Muscle of leg (tissue), 11 donors: ENCODE results near the gene MGAM2. TPM values are rescaled to one million over a fixed set of nuclear protein-coding genes. Genes with fewer than 3 reads are reported as not detected.

Experiments used
- DNase-seq: peaks from one replicate; pipeline ENCODE4 v3.0.0; 2013
- H3K27ac ChIP-seq: one replicate; pipeline ENCODE4 v1.5.1; 2013; ENCODE audit warnings: mild to moderate bottlenecking, low read length, control low read depth
- H3K27me3 ChIP-seq: one replicate; pipeline ENCODE4 v1.6.1; 2013; ENCODE audit warnings: low read length; ENCODE audit not compliant: control insufficient read depth, insufficient read depth
- H3K36me3 ChIP-seq: one replicate; pipeline ENCODE4 v1.6.1; 2013; ENCODE audit warnings: low read length; ENCODE audit not compliant: control insufficient read depth, insufficient read depth
- H3K4me1 ChIP-seq: one replicate; pipeline ENCODE4 v1.6.1; 2013; ENCODE audit warnings: low read length; ENCODE audit not compliant: control insufficient read depth, insufficient read depth
- H3K4me3 ChIP-seq: one replicate; pipeline ENCODE4 v1.5.1; 2013; ENCODE audit warnings: low read length, control low read depth
- H3K9me3 ChIP-seq: replicated peaks from 2 replicates; pipeline ENCODE4 v1.6.1; 2013; ENCODE audit warnings: low read depth, low read length; ENCODE audit not compliant: control insufficient read depth
- WGBS: methylation state at CpG from one replicate; pipeline ENCODE4 v1.1.5; 2013; ENCODE audit warnings: missing lambda C conversion rate; ENCODE audit not compliant: insufficient coverage; 5-methylcytosine and 5-hydroxymethylcytosine counted together
- polyA plus RNA-seq, 8 donors: library from polyadenylated mRNA; unstranded; fragments of 120-200 nt; gene quantifications; one replicate each; pipeline versions ENCODE4 v1.2.1 to v1.2.3, GENCODE V29; 2013; ENCODE audit warnings: inconsistent platforms in 1 of 8, low replicate concordance in 1 of 8; ENCODE audit not compliant: insufficient read length in 8 of 8, insufficient read depth in 1 of 8
- total RNA-seq: library from RNA; stranded (reverse); fragments of 120-200 nt; gene quantifications from one replicate; pipeline ENCODE4 v1.2.4, GENCODE V29; 2013

Gene MGAM2
- total and polyA plus RNA-seq, 9 donors, result under 0.01 to 2.1 (median 0.06) TPM; not detected in 1

GRCh38 chr7:142188846-142189245 lies 77.3 kb downstream of the MGAM2 start:
- Histone ChIP-seq H3K27ac (no peak overlapping the region), H3K9me3 (no peaks in the 10 kb centered on the region), H3K4me1 (no peaks in the 10 kb centered on the region), H3K36me3 (no peaks in the 10 kb centered on the region), H3K27me3 (no peaks in the 10 kb centered on the region), H3K4me3 (no peak overlapping the region)
- no peak for DNase-seq

GRCh38 chr7:142194201-142194600 lies 82.7 kb downstream of the MGAM2 start:
- Histone ChIP-seq H3K9me3 (no peaks in the 10 kb centered on the region), H3K36me3 (no peaks in the 10 kb centered on the region), H3K27me3 (no peaks in the 10 kb centered on the region), H3K27ac (no peak overlapping the region), H3K4me3 (no peak overlapping the region), H3K4me1 (no peaks in the 10 kb centered on the region)
- WGBS, result 40% methylated on average over 1 of the region's 4 CpGs
- no peak for DNase-seq

GRCh38 chr7:142196066-142196840 lies 84.7 kb downstream of the MGAM2 start:
- H3K4me1 ChIP-seq, result no peaks in the 10 kb centered on the region
- no peak overlapping the region for H3K4me3 ChIP-seq
- no peaks in the 10 kb centered on the region for H3K27me3 ChIP-seq
- no peak overlapping the region for H3K27ac ChIP-seq
- no peak for DNase-seq
- H3K9me3 ChIP-seq, result no peaks in the 10 kb centered on the region
- 20% methylated on average over 1 of the region's 9 CpGs for WGBS
- no peaks in the 10 kb centered on the region for H3K36me3 ChIP-seq

- Histone ChIP-seq H3K27me3 (no peaks in the 10 kb centered on the region), H3K27ac (no peak overlapping the region), H3K4me3 (no peak overlapping the region), H3K9me3 (no peaks in the 10 kb centered on the region), H3K36me3 (no peaks in the 10 kb centered on the region), H3K4me1 (no peaks in the 10 kb centered on the region)
- no CpG with 5 or more reads among the region's 1 CpG for WGBS
- DNase-seq, result no peak
Measured at GRCh38 chr7:142200206-142200605, 88.7 kb downstream of the MGAM2 start.

GRCh38 chr7:142228537-142229104 lies 117.1 kb downstream of the MGAM2 start:
- H3K27ac ChIP-seq, result no peak overlapping the region
- H3K4me1 ChIP-seq, result no peaks in the 10 kb centered on the region
- peaks cover 4% of the 10 kb centered on the region for H3K9me3 ChIP-seq
- no CpG with 5 or more reads among the region's 1 CpG for WGBS
- no peaks in the 10 kb centered on the region for H3K27me3 ChIP-seq
- H3K4me3 ChIP-seq, result no peak overlapping the region
- H3K36me3 ChIP-seq, result no peaks in the 10 kb centered on the region
- no peak for DNase-seq

- Histone ChIP-seq H3K36me3 (no peaks in the 10 kb centered on the region), H3K4me1 (no peaks in the 10 kb centered on the region), H3K4me3 (no peak overlapping the region), H3K9me3 (peaks cover 2% of the 10 kb centered on the region), H3K27ac (no peak overlapping the region), H3K27me3 (no peaks in the 10 kb centered on the region)
- 15% methylated on average over 5 of the region's 7 CpGs for WGBS
- no peak for DNase-seq
Measured at GRCh38 chr7:142231716-142232115, 120.2 kb downstream of the MGAM2 start.

GRCh38 chr7:142240546-142240945 lies 129.0 kb downstream of the MGAM2 start:
- Histone ChIP-seq H3K4me1 (no peaks in the 10 kb centered on the region), H3K4me3 (no peak overlapping the region), H3K27ac (no peak overlapping the region), H3K9me3 (peaks cover 7% of the 10 kb centered on the region), H3K36me3 (no peaks in the 10 kb centered on the region), H3K27me3 (no peaks in the 10 kb centered on the region)
- DNase-seq, result no peak
- no CpG with 5 or more reads among the region's 4 CpGs for WGBS

- Histone ChIP-seq H3K4me1 (no peaks in the 10 kb centered on the region), H3K4me3 (no peak overlapping the region), H3K27me3 (no peaks in the 10 kb centered on the region), H3K9me3 (peaks cover 15% of the 10 kb centered on the region), H3K27ac (no peak overlapping the region), H3K36me3 (no peaks in the 10 kb centered on the region)
- no peak for DNase-seq
- 75% methylated on average over 8 of the region's 10 CpGs for WGBS
Measured at GRCh38 chr7:142243823-142244222, 132.3 kb downstream of the MGAM2 start.

GRCh38 chr7:142248166-142249160 lies 136.9 kb downstream of the MGAM2 start:
- Histone ChIP-seq H3K27ac (no peak overlapping the region), H3K4me1 (no peaks in the 10 kb centered on the region), H3K4me3 (no peak overlapping the region), H3K27me3 (no peaks in the 10 kb centered on the region), H3K9me3 (peaks cover 11% of the 10 kb centered on the region), H3K36me3 (no peaks in the 10 kb centered on the region)
- WGBS, result 36% methylated on average over 3 of the region's 7 CpGs
- no peak for DNase-seq

- Histone ChIP-seq H3K9me3 (peaks cover 8% of the 10 kb centered on the region), H3K27ac (no peak overlapping the region), H3K4me1 (no peaks in the 10 kb centered on the region), H3K27me3 (no peaks in the 10 kb centered on the region), H3K4me3 (no peak overlapping the region), H3K36me3 (no peaks in the 10 kb centered on the region)
- no peak for DNase-seq
Measured at GRCh38 chr7:142249918-142250317, 138.4 kb downstream of the MGAM2 start.
